NB4 (cell line): Measurements from ENCODE around the gene BMP7.

Source experiments
- DNase-seq: peaks from one replicate; pipeline ENCODE4 v3.0.0; 2010; ENCODE audit warnings: low read depth
- H3K4me3 ChIP-seq: one replicate; pipeline ENCODE4 v1.5.1; 2011; ENCODE audit warnings: mild to moderate bottlenecking, low read depth, low read length, moderate library complexity
- CTCF ChIP-seq: IDR thresholded peaks from one replicate; pipeline ENCODE4 v1.5.1; 2012; ENCODE audit warnings: low read depth, low read length
- MAX ChIP-seq: IDR thresholded peaks from 2 replicates; pipeline ENCODE4 v1.6.1; 2011; ENCODE audit warnings: low read depth, low read length
- MYC ChIP-seq: IDR thresholded peaks from 2 replicates; pipeline ENCODE4 v1.6.1; 2011; ENCODE audit warnings: low read depth, low read length
- POLR2A ChIP-seq: IDR thresholded peaks from 2 replicates; pipeline ENCODE4 v1.6.1; 2011; ENCODE audit warnings: mild to moderate bottlenecking; ENCODE audit not compliant: insufficient read length; ENCODE audit errors: extremely low read depth

BMP7 gene

GRCh38 chr20:57213291-57213690, 53.1 kb downstream of the BMP7 start:
- TF ChIP-seq MYC (no peak), MAX (no peak), CTCF (no peak), POLR2A (no peak)
- no peak for DNase-seq
- no peak overlapping the region for H3K4me3 ChIP-seq

GRCh38 chr20:57212534-57213276, 53.7 kb downstream of the BMP7 start:
- no peak for DNase-seq
- TF ChIP-seq MAX (no peak), CTCF (no peak), MYC (no peak), POLR2A (no peak)
- H3K4me3 ChIP-seq, result no peak overlapping the region

DNA sequence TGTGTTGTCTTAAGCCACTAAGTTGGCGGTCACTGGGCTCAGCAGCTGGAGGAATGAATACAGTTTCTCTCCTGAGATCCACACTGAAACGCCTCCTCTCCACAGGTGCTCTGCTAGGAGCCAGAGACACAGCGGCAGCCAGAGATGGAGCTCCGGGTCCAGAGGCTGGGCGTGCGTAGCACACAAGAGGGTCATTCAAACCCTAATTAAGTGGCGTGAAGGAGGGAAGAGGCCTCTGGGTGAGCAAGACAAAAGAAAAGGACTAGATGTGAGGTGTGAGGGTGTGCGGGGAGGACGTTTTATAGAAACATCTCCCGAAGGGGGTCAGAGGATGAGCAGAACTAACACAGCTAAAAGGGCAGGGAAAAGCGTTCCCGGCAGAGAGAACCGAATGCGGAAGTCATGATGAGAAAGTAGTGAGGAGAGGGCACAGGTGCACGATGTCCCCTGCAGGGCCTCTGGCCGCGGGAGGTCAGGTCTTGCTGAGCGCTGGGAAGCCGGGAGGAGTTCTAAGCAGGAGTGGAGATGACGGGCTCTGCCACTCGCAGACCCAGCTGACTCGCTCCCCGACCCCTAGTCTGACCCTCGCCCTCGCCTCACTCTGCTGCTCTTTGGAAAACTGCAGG, 54.4 kb downstream of the BMP7 start:
- no peak for TF ChIP-seq MYC
- TF ChIP-seq MAX, result no peak
- TF ChIP-seq POLR2A, result no peak
- TF ChIP-seq CTCF, result no peak
- no peak for DNase-seq
- H3K4me3 ChIP-seq, result no peak overlapping the region

- TF ChIP-seq POLR2A (no peak), CTCF (no peak), MYC (no peak), MAX (no peak)
- no peak overlapping the region for H3K4me3 ChIP-seq
- no peak for DNase-seq
These were observed 55.0 kb downstream of the BMP7 start for GRCh38 chr20:57211406-57211805.

- no peak overlapping the region for H3K4me3 ChIP-seq
- no peak for TF ChIP-seq POLR2A
- DNase-seq, result no peak
These were observed 55.5 kb downstream of the BMP7 start for GRCh38 chr20:57210911-57211280.

DNA sequence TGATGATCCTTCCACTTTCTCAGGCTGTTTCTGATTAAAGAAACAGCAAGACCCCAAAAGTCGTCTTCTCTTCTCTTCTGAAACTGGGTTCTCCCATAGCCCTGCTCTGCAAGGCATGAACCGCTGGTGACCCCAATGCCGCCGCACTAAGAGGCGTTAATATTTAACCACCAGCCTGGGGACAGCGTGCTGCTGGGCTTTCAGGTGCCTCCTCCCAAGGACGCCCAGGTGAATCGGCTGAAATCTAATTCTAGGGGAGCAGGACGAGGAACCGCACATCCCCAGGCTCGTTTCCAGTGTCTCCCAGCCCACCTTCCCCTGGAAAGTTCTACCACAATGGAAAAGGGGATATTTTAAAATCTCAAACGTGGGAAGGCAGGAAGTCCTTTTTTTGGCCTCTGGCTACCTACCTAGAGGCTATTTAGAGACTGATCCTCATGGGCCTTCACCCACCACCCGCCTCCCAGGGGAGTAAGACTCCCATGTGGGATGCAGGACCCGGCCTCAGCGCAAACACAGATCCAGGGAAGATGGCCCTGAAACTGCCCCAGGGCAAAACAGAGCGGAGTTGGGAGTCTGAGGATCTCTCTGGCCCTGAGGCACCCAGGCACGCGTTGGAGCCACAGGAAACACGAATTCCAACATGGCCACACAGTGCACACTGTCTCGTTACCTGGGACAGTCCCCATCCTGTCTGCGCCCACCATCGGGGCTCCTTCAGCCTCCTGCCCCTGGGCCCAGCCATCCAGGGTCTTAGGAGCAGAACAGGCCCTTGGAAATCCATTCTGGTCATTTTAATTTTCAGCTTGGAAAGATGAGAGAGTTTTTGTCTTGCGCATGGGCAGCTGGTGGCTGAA, 56.2 kb downstream of the BMP7 start:
- no peak for DNase-seq
- TF ChIP-seq MAX (no peak), POLR2A (no peak), CTCF (no peak), MYC (no peak)
- H3K4me3 ChIP-seq, result no peak overlapping the region
